ENCODE data around the gene PHACTR1.

PHACTR1 gene

GRCh38 chr6:13242178-13242577 lies 525.6 kb downstream of the PHACTR1 start:
- no peak for TF ChIP-seq CEBPB (IDR thresholded peaks at IDR 0.05)
- no peak for TF ChIP-seq ZBTB7A (IDR thresholded peaks at IDR 0.05; ENCODE audit: low read depth)
- TF ChIP-seq, protein P1, sequence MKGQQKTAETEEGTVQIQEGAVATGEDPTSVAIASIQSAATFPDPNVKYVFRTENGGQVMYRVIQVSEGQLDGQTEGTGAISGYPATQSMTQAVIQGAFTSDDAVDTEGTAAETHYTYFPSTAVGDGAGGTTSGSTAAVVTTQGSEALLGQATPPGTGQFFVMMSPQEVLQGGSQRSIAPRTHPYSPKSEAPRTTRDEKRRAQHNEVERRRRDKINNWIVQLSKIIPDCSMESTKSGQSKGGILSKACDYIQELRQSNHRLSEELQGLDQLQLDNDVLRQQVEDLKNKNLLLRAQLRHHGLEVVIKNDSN (IDR thresholded peaks at IDR 0.05) = no peak
- no peak for TF ChIP-seq FOXM1 (IDR thresholded peaks at IDR 0.05; ENCODE audit: borderline replicate concordance, low read depth)
- no peak for TF ChIP-seq TEAD4 (IDR thresholded peaks at IDR 0.05)
- TF ChIP-seq, protein P2, sequence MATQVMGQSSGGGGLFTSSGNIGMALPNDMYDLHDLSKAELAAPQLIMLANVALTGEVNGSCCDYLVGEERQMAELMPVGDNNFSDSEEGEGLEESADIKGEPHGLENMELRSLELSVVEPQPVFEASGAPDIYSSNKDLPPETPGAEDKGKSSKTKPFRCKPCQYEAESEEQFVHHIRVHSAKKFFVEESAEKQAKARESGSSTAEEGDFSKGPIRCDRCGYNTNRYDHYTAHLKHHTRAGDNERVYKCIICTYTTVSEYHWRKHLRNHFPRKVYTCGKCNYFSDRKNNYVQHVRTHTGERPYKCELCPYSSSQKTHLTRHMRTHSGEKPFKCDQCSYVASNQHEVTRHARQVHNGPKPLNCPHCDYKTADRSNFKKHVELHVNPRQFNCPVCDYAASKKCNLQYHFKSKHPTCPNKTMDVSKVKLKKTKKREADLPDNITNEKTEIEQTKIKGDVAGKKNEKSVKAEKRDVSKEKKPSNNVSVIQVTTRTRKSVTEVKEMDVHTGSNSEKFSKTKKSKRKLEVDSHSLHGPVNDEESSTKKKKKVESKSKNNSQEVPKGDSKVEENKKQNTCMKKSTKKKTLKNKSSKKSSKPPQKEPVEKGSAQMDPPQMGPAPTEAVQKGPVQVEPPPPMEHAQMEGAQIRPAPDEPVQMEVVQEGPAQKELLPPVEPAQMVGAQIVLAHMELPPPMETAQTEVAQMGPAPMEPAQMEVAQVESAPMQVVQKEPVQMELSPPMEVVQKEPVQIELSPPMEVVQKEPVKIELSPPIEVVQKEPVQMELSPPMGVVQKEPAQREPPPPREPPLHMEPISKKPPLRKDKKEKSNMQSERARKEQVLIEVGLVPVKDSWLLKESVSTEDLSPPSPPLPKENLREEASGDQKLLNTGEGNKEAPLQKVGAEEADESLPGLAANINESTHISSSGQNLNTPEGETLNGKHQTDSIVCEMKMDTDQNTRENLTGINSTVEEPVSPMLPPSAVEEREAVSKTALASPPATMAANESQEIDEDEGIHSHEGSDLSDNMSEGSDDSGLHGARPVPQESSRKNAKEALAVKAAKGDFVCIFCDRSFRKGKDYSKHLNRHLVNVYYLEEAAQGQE (IDR thresholded peaks at IDR 0.05; ENCODE audit: low read depth) = no peak
- TF ChIP-seq RAD21 (IDR thresholded peaks at IDR 0.05; ENCODE audit: low read depth) = no peak
- TF ChIP-seq TAF1 (IDR thresholded peaks at IDR 0.05; ENCODE audit: low read depth) = no peak
- TF ChIP-seq TCF12 (IDR thresholded peaks at IDR 0.05; ENCODE audit: low read depth) = no peak
- no peak for TF ChIP-seq NFIC (IDR thresholded peaks at IDR 0.05)
- TF ChIP-seq CREB1 (IDR thresholded peaks at IDR 0.05; ENCODE audit: low read depth) = no peak
- no peak for TF ChIP-seq EGR1 (IDR thresholded peaks at IDR 0.05)
- no peak for TF ChIP-seq MAX (IDR thresholded peaks at IDR 0.05)
- no peak for TF ChIP-seq EP300 (IDR thresholded peaks at IDR 0.05; ENCODE audit: borderline replicate concordance)
- no peak for TF ChIP-seq YY1 (IDR thresholded peaks at IDR 0.05; ENCODE audit: low read depth)

- no peak for TF ChIP-seq CREB1 (IDR thresholded peaks at IDR 0.05; ENCODE audit: low read depth)
- TF ChIP-seq ZBTB7A (IDR thresholded peaks at IDR 0.05; ENCODE audit: low read depth) = no peak
- TF ChIP-seq EP300 (IDR thresholded peaks at IDR 0.05; ENCODE audit: borderline replicate concordance) = no peak
- TF ChIP-seq FOXM1 (IDR thresholded peaks at IDR 0.05; ENCODE audit: borderline replicate concordance, low read depth) = no peak
- no peak for TF ChIP-seq EGR1 (IDR thresholded peaks at IDR 0.05)
- TF ChIP-seq, protein P2 (IDR thresholded peaks at IDR 0.05; ENCODE audit: low read depth) = no peak
- no peak for TF ChIP-seq YY1 (IDR thresholded peaks at IDR 0.05; ENCODE audit: low read depth)
- TF ChIP-seq CEBPB (IDR thresholded peaks at IDR 0.05) = no peak
- TF ChIP-seq NFIC (IDR thresholded peaks at IDR 0.05) = no peak
- TF ChIP-seq TAF1 (IDR thresholded peaks at IDR 0.05; ENCODE audit: low read depth) = no peak
- no peak for TF ChIP-seq MAX (IDR thresholded peaks at IDR 0.05)
- TF ChIP-seq RAD21 (IDR thresholded peaks at IDR 0.05; ENCODE audit: low read depth) = no peak
- TF ChIP-seq TCF12 (IDR thresholded peaks at IDR 0.05; ENCODE audit: low read depth) = no peak
- TF ChIP-seq, protein P1 (IDR thresholded peaks at IDR 0.05) = no peak
- no peak for TF ChIP-seq TEAD4 (IDR thresholded peaks at IDR 0.05)
Measured at GRCh38 chr6:13242590-13242989, 526.0 kb downstream of the PHACTR1 start.

DNA sequence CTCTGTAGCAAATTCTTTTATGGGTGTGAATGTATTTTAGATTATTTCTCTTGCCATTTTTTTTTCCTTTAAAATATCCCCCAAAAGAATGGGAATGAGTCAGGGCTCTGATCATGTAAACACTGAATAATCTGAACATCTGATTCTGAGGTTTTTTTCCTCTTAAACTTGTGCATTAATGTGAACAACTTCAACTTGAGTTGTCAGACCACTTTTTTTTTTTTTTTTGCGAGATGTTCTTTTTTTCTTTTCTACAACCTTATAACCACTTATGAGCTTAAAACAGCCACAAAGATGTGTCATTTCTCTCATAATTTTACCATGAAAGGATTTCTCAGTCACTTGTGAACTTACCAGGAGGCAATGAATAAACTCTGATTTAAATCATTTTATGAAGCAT lies 526.5 kb downstream of the PHACTR1 start:
- TF ChIP-seq CEBPB (IDR thresholded peaks at IDR 0.05) (no peak), EP300 (IDR thresholded peaks at IDR 0.05; ENCODE audit: borderline replicate concordance) (no peak), CREB1 (IDR thresholded peaks at IDR 0.05; ENCODE audit: low read depth) (no peak), TAF1 (IDR thresholded peaks at IDR 0.05; ENCODE audit: low read depth) (no peak), NFIC (IDR thresholded peaks at IDR 0.05) (no peak), MAX (IDR thresholded peaks at IDR 0.05) (no peak), EGR1 (IDR thresholded peaks at IDR 0.05) (no peak), ZBTB7A (IDR thresholded peaks at IDR 0.05; ENCODE audit: low read depth) (no peak), RAD21 (IDR thresholded peaks at IDR 0.05; ENCODE audit: low read depth) (no peak), TCF12 (IDR thresholded peaks at IDR 0.05; ENCODE audit: low read depth) (no peak), TEAD4 (IDR thresholded peaks at IDR 0.05) (no peak), FOXM1 (IDR thresholded peaks at IDR 0.05; ENCODE audit: borderline replicate concordance, low read depth) (no peak), YY1 (IDR thresholded peaks at IDR 0.05; ENCODE audit: low read depth) (no peak)
- TF ChIP-seq, protein P2 (IDR thresholded peaks at IDR 0.05; ENCODE audit: low read depth) = no peak
- TF ChIP-seq, protein P1 (IDR thresholded peaks at IDR 0.05) = no peak

Measured in Ishikawa (cell line).